HepG2 (cell line): Measurements from ENCODE around the gene RUVBL1. TPM values are rescaled to one million over a fixed set of nuclear protein-coding genes. Genes with fewer than 3 reads are reported as not detected.

ENCODE experiments used
- HES4 ChIP-seq: sonication (generic); formaldehyde crosslinking; IDR thresholded peaks from 2 replicates; pipeline ENCODE4 v1.9.0; 2021; ENCODE audit warnings: mild to moderate bottlenecking, missing genetic modification reagents, borderline replicate concordance
- HNF4G ChIP-seq, 2 experiments: sonication (generic) in 1 of 2; formaldehyde crosslinking in 1 of 2; IDR thresholded peaks; 2 replicates each; pipeline versions ENCODE4 v1.4.0 to v1.6.1; 2011 to 2020; ENCODE audit warnings: borderline replicate concordance in 2 of 2, low read depth in 2 of 2, mild to moderate bottlenecking in 2 of 2, low read length in 1 of 2, missing genetic modification reagents in 1 of 2, moderate library complexity in 1 of 2
- KLF6 ChIP-seq: IDR thresholded peaks from 2 replicates; pipeline ENCODE4 v1.8.0; 2016; ENCODE audit warnings: missing biosample characterization, missing genetic modification reagents
- PHF20 ChIP-seq: sonication (generic); formaldehyde crosslinking; IDR thresholded peaks from 2 replicates; pipeline ENCODE4 v1.5.0; 2020; ENCODE audit warnings: mild to moderate bottlenecking, missing genetic modification reagents
- RBM22 ChIP-seq: fragments of 200-400 bp; formaldehyde crosslinking; optimal IDR thresholded peaks from 2 replicates; pipeline ENCODE3; 2017; ENCODE audit warnings: mild to moderate bottlenecking, low read length, moderate library complexity
- SMARCE1 ChIP-seq: fragments of 450-650 bp; IDR thresholded peaks from 2 replicates; pipeline ENCODE4 v1.6.1; 2017; ENCODE audit warnings: borderline replicate concordance
- SOX13 ChIP-seq, 3 experiments: fragments of 450-650 bp in 1 of 3; sonication (generic) in 1 of 3; formaldehyde crosslinking in 1 of 3; IDR thresholded peaks in 2 of 3; conservative IDR thresholded peaks in 1 of 3; 2 replicates each; pipeline versions ENCODE4 v1.5.0 to v1.6.1; 2016 to 2020; ENCODE audit warnings: antibody characterized with exemption in 1 of 3, mild to moderate bottlenecking in 1 of 3, missing compliant biosample characterization in 1 of 3, missing genetic modification reagents in 1 of 3, moderate library complexity in 1 of 3
- TSC22D2 ChIP-seq: sonication (generic); formaldehyde crosslinking; IDR thresholded peaks from 2 replicates; pipeline ENCODE4 v1.5.1; 2020; ENCODE audit warnings: missing genetic modification reagents, mild to moderate bottlenecking, borderline replicate concordance
- ZBTB21 ChIP-seq: sonication (generic); formaldehyde crosslinking; IDR thresholded peaks from 2 replicates; pipeline ENCODE4 v1.4.0; 2020; ENCODE audit warnings: missing genetic modification reagents
- ZNF235 ChIP-seq: sonication (generic); formaldehyde crosslinking; IDR thresholded peaks from 2 replicates; pipeline ENCODE4 v1.8.1; 2023; ENCODE audit warnings: mild to moderate bottlenecking, missing genetic modification reagents, borderline replicate concordance
- ZNF24 ChIP-seq: fragments of 450-650 bp; IDR thresholded peaks from 2 replicates; pipeline ENCODE4 v1.6.1; 2017; ENCODE audit warnings: antibody characterized with exemption, mild to moderate bottlenecking
- ZNF281 ChIP-seq: sonication (generic); formaldehyde crosslinking; IDR thresholded peaks from 2 replicates; pipeline ENCODE4 v1.4.0; 2020; ENCODE audit warnings: missing genetic modification reagents, borderline replicate concordance
- ZNF558 ChIP-seq: sonication (generic); formaldehyde crosslinking; IDR thresholded peaks from 2 replicates; pipeline ENCODE4 v1.9.0; 2022; ENCODE audit warnings: mild to moderate bottlenecking, missing genetic modification reagents, borderline replicate concordance
- ZNF589 ChIP-seq: sonication (generic); formaldehyde crosslinking; conservative IDR thresholded peaks from 2 replicates; pipeline ENCODE4 v1.8.0; 2022; ENCODE audit warnings: mild to moderate bottlenecking, moderate library complexity, missing genetic modification reagents
- ZNF7 ChIP-seq: IDR thresholded peaks from 2 replicates; pipeline ENCODE4 v1.6.1; 2016; ENCODE audit warnings: missing biosample characterization, missing genetic modification reagents
- ZNF761 ChIP-seq: sonication (generic); formaldehyde crosslinking; conservative IDR thresholded peaks from 2 replicates; pipeline ENCODE4 v1.4.0; 2020; ENCODE audit warnings: mild to moderate bottlenecking, missing genetic modification reagents
- ZNF777 ChIP-seq: sonication (generic); formaldehyde crosslinking; IDR thresholded peaks from 2 replicates; pipeline ENCODE4 v1.4.0; 2020; ENCODE audit warnings: missing genetic modification reagents
- ZNF781 ChIP-seq: sonication (generic); formaldehyde crosslinking; IDR thresholded peaks from 2 replicates; pipeline ENCODE4 v1.5.1; 2020; ENCODE audit warnings: borderline replicate concordance, mild to moderate bottlenecking, missing genetic modification reagents; ENCODE audit errors: not compliant biosample characterization
- polyA plus RNA-seq, 8 experiments: library from polyadenylated mRNA; depleted of rRNA in 3 of 8; stranded (reverse) in 7 of 8; unstranded in 1 of 8; fragments of >200 nt; fragmentation: Illumina TruSeq in 4 of 8; extraction: Trizol in 4 of 8; gene quantifications; 2 replicates each; pipeline versions ENCODE4 v1.2.1 to v1.2.3, GENCODE V29; 2011 to 2016; ENCODE audit warnings: low read depth in 4 of 8, missing spikeins in 1 of 8, mixed read lengths in 1 of 8; ENCODE audit not compliant: insufficient read depth in 1 of 8
- total RNA-seq, 5 experiments: library from RNA; depleted of rRNA; stranded (reverse); fragments of >200 nt; fragmentation: Illumina TruSeq; extraction: Trizol; gene quantifications; 2 replicates each; pipeline ENCODE4 v1.2.3, GENCODE V29; 2016; ENCODE audit warnings: low read depth in 1 of 5
- TF ChIP-seq, protein P1 (sequence below): sonication (generic); formaldehyde crosslinking; conservative IDR thresholded peaks from 2 replicates; pipeline ENCODE4 v1.4.0; 2020; ENCODE audit warnings: missing genetic modification reagents
- TF ChIP-seq, protein P2 (sequence below): sonication (generic); formaldehyde crosslinking; IDR thresholded peaks from 2 replicates; pipeline ENCODE4 v1.4.0; 2020; ENCODE audit warnings: missing genetic modification reagents

RUVBL1 gene
- total and polyA plus RNA-seq, 2 of the 13 experiments (the other 11 are each of a cell fraction or from before 2014, with no cell fraction given), result 32.7 to 86.3 TPM

DNA sequence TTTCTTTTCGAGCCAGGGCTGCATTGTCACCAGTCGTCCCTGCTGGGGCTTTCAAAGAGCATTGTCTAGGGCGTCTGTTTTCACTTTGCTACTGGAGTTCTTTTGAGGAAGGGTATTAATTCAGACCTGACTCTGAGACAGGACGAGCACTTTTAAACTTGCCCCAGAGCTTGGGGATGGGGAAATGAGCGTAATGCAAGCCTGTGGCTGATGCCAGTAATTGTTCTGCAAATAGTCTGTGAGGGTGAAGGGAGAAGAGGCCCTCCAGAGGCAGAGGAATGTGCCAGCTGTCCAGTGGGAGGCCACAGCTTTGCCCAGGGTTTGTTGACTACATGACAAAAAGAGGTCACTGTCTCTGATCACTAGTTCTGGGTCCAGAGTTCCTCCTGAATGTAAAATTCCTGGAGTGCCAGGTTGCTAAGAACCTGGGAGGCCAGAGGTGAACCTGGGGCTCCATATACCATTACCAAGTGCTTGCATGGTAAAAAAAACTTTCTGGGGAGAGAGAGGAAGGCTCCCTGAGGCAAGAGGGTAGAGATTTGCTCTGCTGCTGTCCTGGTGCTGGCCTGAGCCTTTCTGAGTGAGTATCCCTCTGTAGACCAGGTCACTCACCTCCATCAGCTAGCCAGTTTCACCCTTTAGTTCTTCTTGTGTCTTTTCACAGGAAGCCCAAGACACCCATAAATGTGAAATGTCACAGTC lies 44.5 kb upstream of the RUVBL1 start (continued):
- TF ChIP-seq SMARCE1 (no peak), ZBTB21 (CRISPR knock-in tag) (no peak; the same call in 1 of the 2 replicates), ZNF7 (CRISPR knock-in tag) (no peak), SOX13 (IDR thresholded peaks at IDR 0.05) (no peak), SOX13 (CRISPR knock-in tag; conservative IDR thresholded peaks at IDR 0.05 in 1 of 2, IDR thresholded peaks at IDR 0.05 in 1 of 2) (peak; percentile 64 to 89; a peak in 2 of 4 replicates), RBM22 (no peak), ZNF281 (peak; percentile 58; the same call in 1 of the 2 replicates), ZNF777 (CRISPR knock-in tag) (no peak), PHF20 (CRISPR knock-in tag) (no peak), KLF6 (CRISPR knock-in tag) (no peak), ZNF761 (CRISPR knock-in tag) (peak; percentile 21; the same call in 1 of the 2 replicates), ZNF235 (CRISPR knock-in tag) (0 out of 2 replicates have a peak, but pooled peaks have one; percentile 20), ZNF589 (CRISPR knock-in tag) (no peak), HNF4G (IDR thresholded peaks at IDR 0.05; ENCODE audit: borderline replicate concordance, low read depth, low read length) (peak; percentile 92), HNF4G (CRISPR knock-in tag; IDR thresholded peaks at IDR 0.05; ENCODE audit: borderline replicate concordance, low read depth) (peak; percentile 75; the same call in 1 of the 2 replicates), ZNF24 (0 out of 2 replicates have a peak, but pooled peaks have one; percentile 13), ZNF781 (no peak), TSC22D2 (CRISPR knock-in tag) (no peak), ZNF558 (CRISPR knock-in tag) (no peak), HES4 (CRISPR knock-in tag) (no peak)
- TF ChIP-seq, protein P1, sequence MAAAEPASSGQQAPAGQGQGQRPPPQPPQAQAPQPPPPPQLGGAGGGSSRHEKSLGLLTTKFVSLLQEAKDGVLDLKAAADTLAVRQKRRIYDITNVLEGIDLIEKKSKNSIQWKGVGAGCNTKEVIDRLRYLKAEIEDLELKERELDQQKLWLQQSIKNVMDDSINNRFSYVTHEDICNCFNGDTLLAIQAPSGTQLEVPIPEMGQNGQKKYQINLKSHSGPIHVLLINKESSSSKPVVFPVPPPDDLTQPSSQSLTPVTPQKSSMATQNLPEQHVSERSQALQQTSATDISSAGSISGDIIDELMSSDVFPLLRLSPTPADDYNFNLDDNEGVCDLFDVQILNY (CRISPR knock-in tag), result no peak
- TF ChIP-seq, protein P2, sequence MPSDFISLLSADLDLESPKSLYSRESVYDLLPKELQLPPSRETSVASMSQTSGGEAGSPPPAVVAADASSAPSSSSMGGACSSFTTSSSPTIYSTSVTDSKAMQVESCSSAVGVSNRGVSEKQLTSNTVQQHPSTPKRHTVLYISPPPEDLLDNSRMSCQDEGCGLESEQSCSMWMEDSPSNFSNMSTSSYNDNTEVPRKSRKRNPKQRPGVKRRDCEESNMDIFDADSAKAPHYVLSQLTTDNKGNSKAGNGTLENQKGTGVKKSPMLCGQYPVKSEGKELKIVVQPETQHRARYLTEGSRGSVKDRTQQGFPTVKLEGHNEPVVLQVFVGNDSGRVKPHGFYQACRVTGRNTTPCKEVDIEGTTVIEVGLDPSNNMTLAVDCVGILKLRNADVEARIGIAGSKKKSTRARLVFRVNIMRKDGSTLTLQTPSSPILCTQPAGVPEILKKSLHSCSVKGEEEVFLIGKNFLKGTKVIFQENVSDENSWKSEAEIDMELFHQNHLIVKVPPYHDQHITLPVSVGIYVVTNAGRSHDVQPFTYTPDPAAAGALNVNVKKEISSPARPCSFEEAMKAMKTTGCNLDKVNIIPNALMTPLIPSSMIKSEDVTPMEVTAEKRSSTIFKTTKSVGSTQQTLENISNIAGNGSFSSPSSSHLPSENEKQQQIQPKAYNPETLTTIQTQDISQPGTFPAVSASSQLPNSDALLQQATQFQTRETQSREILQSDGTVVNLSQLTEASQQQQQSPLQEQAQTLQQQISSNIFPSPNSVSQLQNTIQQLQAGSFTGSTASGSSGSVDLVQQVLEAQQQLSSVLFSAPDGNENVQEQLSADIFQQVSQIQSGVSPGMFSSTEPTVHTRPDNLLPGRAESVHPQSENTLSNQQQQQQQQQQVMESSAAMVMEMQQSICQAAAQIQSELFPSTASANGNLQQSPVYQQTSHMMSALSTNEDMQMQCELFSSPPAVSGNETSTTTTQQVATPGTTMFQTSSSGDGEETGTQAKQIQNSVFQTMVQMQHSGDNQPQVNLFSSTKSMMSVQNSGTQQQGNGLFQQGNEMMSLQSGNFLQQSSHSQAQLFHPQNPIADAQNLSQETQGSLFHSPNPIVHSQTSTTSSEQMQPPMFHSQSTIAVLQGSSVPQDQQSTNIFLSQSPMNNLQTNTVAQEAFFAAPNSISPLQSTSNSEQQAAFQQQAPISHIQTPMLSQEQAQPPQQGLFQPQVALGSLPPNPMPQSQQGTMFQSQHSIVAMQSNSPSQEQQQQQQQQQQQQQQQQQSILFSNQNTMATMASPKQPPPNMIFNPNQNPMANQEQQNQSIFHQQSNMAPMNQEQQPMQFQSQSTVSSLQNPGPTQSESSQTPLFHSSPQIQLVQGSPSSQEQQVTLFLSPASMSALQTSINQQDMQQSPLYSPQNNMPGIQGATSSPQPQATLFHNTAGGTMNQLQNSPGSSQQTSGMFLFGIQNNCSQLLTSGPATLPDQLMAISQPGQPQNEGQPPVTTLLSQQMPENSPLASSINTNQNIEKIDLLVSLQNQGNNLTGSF (CRISPR knock-in tag), result no peak
